Mucosa of stomach (tissue), 1 donor: ENCODE data around the gene ZFPL1.

Experiments
- H3K27me3 ChIP-seq: one replicate; pipeline ENCODE4 v1.7.0; 2013; ENCODE audit warnings: mild to moderate bottlenecking, low read length; ENCODE audit not compliant: control insufficient read depth, insufficient read depth
- H3K36me3 ChIP-seq: one replicate; pipeline ENCODE4 v1.7.0; 2013; ENCODE audit warnings: low read length; ENCODE audit not compliant: control insufficient read depth, insufficient read depth
- H3K4me1 ChIP-seq: one replicate; pipeline ENCODE4 v1.7.0; 2013; ENCODE audit warnings: mild to moderate bottlenecking, low read length; ENCODE audit not compliant: control insufficient read depth, insufficient read depth
- H3K4me3 ChIP-seq: one replicate; pipeline ENCODE4 v1.7.0; 2013; ENCODE audit warnings: low read length
- H3K9ac ChIP-seq: one replicate; pipeline ENCODE4 v1.7.0; 2013; ENCODE audit warnings: mild to moderate bottlenecking, low read length, moderate library complexity
- H3K9me3 ChIP-seq: one replicate; pipeline ENCODE4 v1.7.0; 2013; ENCODE audit warnings: mild to moderate bottlenecking, low read length, moderate library complexity; ENCODE audit not compliant: control insufficient read depth
- donor health status: Pancreatic carcinoma.

Gene ZFPL1

GRCh38 chr11:65051398-65051858, 32.6 kb upstream of the ZFPL1 start:
- Histone ChIP-seq H3K4me1 (peaks cover 11% of the 10 kb centered on the region), H3K9me3 (no peaks in the 10 kb centered on the region), H3K36me3 (no peaks in the 10 kb centered on the region), H3K27me3 (no peaks in the 10 kb centered on the region), H3K9ac (no peak overlapping the region), H3K4me3 (no peak overlapping the region)

- Histone ChIP-seq H3K4me3 (no peak overlapping the region), H3K9ac (no peak overlapping the region), H3K27me3 (peaks cover 3% of the 10 kb centered on the region), H3K9me3 (no peaks in the 10 kb centered on the region), H3K36me3 (no peaks in the 10 kb centered on the region), H3K4me1 (no peaks in the 10 kb centered on the region)
Measured at GRCh38 chr11:65053827-65054508, 30.1 kb upstream of the ZFPL1 start.

- Histone ChIP-seq H3K36me3 (no peaks in the 10 kb centered on the region), H3K4me1 (no peaks in the 10 kb centered on the region), H3K4me3 (no peak overlapping the region), H3K27me3 (peaks cover 3% of the 10 kb centered on the region), H3K9ac (no peak overlapping the region), H3K9me3 (no peaks in the 10 kb centered on the region)
Measured at GRCh38 chr11:65055538-65055937, 28.5 kb upstream of the ZFPL1 start.

- no peak overlapping the region for H3K4me3 ChIP-seq
- no peaks in the 10 kb centered on the region for H3K36me3 ChIP-seq
- H3K9me3 ChIP-seq, result no peaks in the 10 kb centered on the region
Measured at GRCh38 chr11:65056999-65057398, 27.0 kb upstream of the ZFPL1 start.

GRCh38 chr11:65057526-65057925, 26.5 kb upstream of the ZFPL1 start:
- Histone ChIP-seq H3K9ac (no peak overlapping the region), H3K36me3 (no peaks in the 10 kb centered on the region), H3K27me3 (peaks cover 3% of the 10 kb centered on the region), H3K4me3 (no peak overlapping the region), H3K4me1 (no peaks in the 10 kb centered on the region), H3K9me3 (no peaks in the 10 kb centered on the region)

More at GRCh38 chr11:65056999-65057398, 27.0 kb upstream of the ZFPL1 start:
- H3K9ac ChIP-seq, result no peak overlapping the region
- H3K4me1 ChIP-seq, result no peaks in the 10 kb centered on the region
- peaks cover 3% of the 10 kb centered on the region for H3K27me3 ChIP-seq

- H3K36me3 ChIP-seq, result no peaks in the 10 kb centered on the region
- no peaks in the 10 kb centered on the region for H3K9me3 ChIP-seq
- H3K9ac ChIP-seq, result no peak overlapping the region
- H3K4me3 ChIP-seq, result no peak overlapping the region
- peaks cover 3% of the 10 kb centered on the region for H3K27me3 ChIP-seq
- no peaks in the 10 kb centered on the region for H3K4me1 ChIP-seq
Measured at GRCh38 chr11:65058012-65058411, 26.0 kb upstream of the ZFPL1 start.

- Histone ChIP-seq H3K9me3 (no peaks in the 10 kb centered on the region), H3K9ac (no peak within 1 kb of the TSS), H3K36me3 (no peaks in the 10 kb centered on the region), H3K4me3 (no peak within 1 kb of the TSS), H3K4me1 (no peaks in the 10 kb centered on the region), H3K27me3 (peaks cover 3% of the 10 kb centered on the region)
Measured at GRCh38 chr11:65058419-65059054, 25.5 kb upstream of the ZFPL1 start, which contains the start of gene NAALADL1. Gene NAALADL1 (minus strand): TSS chr11:65058553. CDS start chr11:65058521, 32 bp downstream.

- Histone ChIP-seq H3K36me3 (no peaks in the 10 kb centered on the region), H3K9ac (no peak overlapping the region), H3K4me1 (no peaks in the 10 kb centered on the region), H3K27me3 (peaks cover 3% of the 10 kb centered on the region), H3K9me3 (no peaks in the 10 kb centered on the region), H3K4me3 (no peak overlapping the region)
Measured at GRCh38 chr11:65059523-65059922, 24.5 kb upstream of the ZFPL1 start.

- Histone ChIP-seq H3K9ac (no peak overlapping the region), H3K9me3 (no peaks in the 10 kb centered on the region), H3K4me3 (no peak overlapping the region), H3K36me3 (no peaks in the 10 kb centered on the region), H3K27me3 (peaks cover 3% of the 10 kb centered on the region), H3K4me1 (no peaks in the 10 kb centered on the region)
Measured at GRCh38 chr11:65059959-65060824, 23.8 kb upstream of the ZFPL1 start.

- no peaks in the 10 kb centered on the region for H3K36me3 ChIP-seq
- no peak overlapping the region for H3K4me3 ChIP-seq
Measured at GRCh38 chr11:65060913-65061408, 23.1 kb upstream of the ZFPL1 start.

GRCh38 chr11:65063532-65063931, 20.5 kb upstream of the ZFPL1 start:
- Histone ChIP-seq H3K36me3 (no peaks in the 10 kb centered on the region), H3K4me1 (no peaks in the 10 kb centered on the region), H3K4me3 (no peak overlapping the region), H3K27me3 (peaks cover under 1% of the 10 kb centered on the region), H3K9me3 (no peaks in the 10 kb centered on the region), H3K9ac (no peak overlapping the region)

More at GRCh38 chr11:65060913-65061408, 23.1 kb upstream of the ZFPL1 start:
- H3K27me3 ChIP-seq, result peaks cover 3% of the 10 kb centered on the region
- no peaks in the 10 kb centered on the region for H3K9me3 ChIP-seq
- H3K4me1 ChIP-seq, result no peaks in the 10 kb centered on the region
- H3K9ac ChIP-seq, result no peak overlapping the region
